K562 (cell line): ENCODE measurements around the gene KCNAB1. TPM values are rescaled to one million over a fixed set of nuclear protein-coding genes. Genes with fewer than 3 reads are reported as not detected.

ENCODE experiments used
- ATAC-seq: fragments of 200-7000 bp; cut with Tn5 transposase; 3 replicates; pipeline ENCODE4 v1.9.1; 2020; ENCODE audit warnings: moderate library complexity
- BruUV-seq: library from RNA; stranded (reverse); fragments of 400-500 nt; replicated peaks from 2 replicates; lab custom pipeline; 2021; lab: Mats Ljungman, UMichigan
- CTCF ChIA-PET: fragments of 300-600 bp; formaldehyde crosslinking; extraction: SDS; loops from one replicate; lab custom pipeline; 2021; ENCODE audit warnings: low intra/inter-chr PET ratio; lab: Yijun Ruan, JAX
- POLR2A ChIA-PET: fragments of 300-600, 350-650 bp; sonication (Branson Sonifier 250); formaldehyde crosslinking; extraction: SDS; loops from one replicate; lab custom pipeline; 2021; ENCODE audit warnings: antibody characterized with exemption, inconsistent platforms; lab: Yijun Ruan, JAX
- DNase-seq, 4 experiments: peaks; one replicate each; pipeline versions ENCODE4 v3.0.0 to v3.0.0-alpha.2; 2011 to 2018; ENCODE audit warnings: low spot score in 3 of 4, mixed read lengths in 3 of 4; ENCODE audit errors: extremely low read depth in 1 of 4
- FAIRE-seq: peaks from 2 replicates; lab custom pipeline; 2011; peaks lifted over from hg19 to GRCh38; lab: Jason Lieb, UNC
- H2AFZ ChIP-seq: 2 replicates; pipeline ENCODE4 v1.6.0; 2011; ENCODE audit warnings: low read depth, low read length, control low read depth, inconsistent platforms
- H3K27ac ChIP-seq: fragments of 200-600 bp; 3 replicates; pipeline ENCODE4 v1.8.0; 2011; ENCODE audit warnings: low read depth, mild to moderate bottlenecking, control low read depth, inconsistent platforms, low read length, moderate library complexity, mixed read lengths; ENCODE audit errors: extremely low read depth
- H3K27me3 ChIP-seq, 2 experiments: fragments of 300-600 bp in 1 of 2; 2 replicates in 1 of 2; 3 replicates in 1 of 2; pipeline versions ENCODE4 v1.6.0 to v1.8.0; 2011; ENCODE audit warnings: inconsistent platforms in 2 of 2, low read length in 2 of 2, mild to moderate bottlenecking in 1 of 2, mixed read lengths in 1 of 2, moderate library complexity in 1 of 2; ENCODE audit not compliant: control insufficient read depth in 2 of 2, insufficient read depth in 2 of 2
- H3K36me3 ChIP-seq: fragments of 300-600 bp; 3 replicates; pipeline ENCODE4 v1.8.0; 2011; ENCODE audit warnings: mild to moderate bottlenecking, low read length, inconsistent platforms; ENCODE audit not compliant: control insufficient read depth, insufficient read depth
- H3K4me1 ChIP-seq, 2 experiments: fragments of 200-600 bp in 1 of 2; replicated peaks in 1 of 2; 2 replicates in 1 of 2; 3 replicates in 1 of 2; pipeline versions ENCODE4 v1.5.1 to v1.8.0; 2011; ENCODE audit warnings: inconsistent platforms in 2 of 2, low read length in 2 of 2, mild to moderate bottlenecking in 1 of 2, mixed read lengths in 1 of 2, moderate library complexity in 1 of 2; ENCODE audit not compliant: control insufficient read depth in 2 of 2, insufficient read depth in 2 of 2
- H3K4me2 ChIP-seq: 2 replicates; pipeline ENCODE4 v1.6.1; 2011; ENCODE audit warnings: low read length, control low read depth, inconsistent platforms, mixed read lengths; ENCODE audit not compliant: insufficient read depth
- H3K4me3 ChIP-seq: fragments of 200-600 bp; sonication (generic), shearing (Covaris generic); 2 replicates; pipeline ENCODE4 v1.5.1; 2016; ENCODE audit warnings: control low read depth, inconsistent platforms
- H3K79me2 ChIP-seq: fragments of 200-600 bp; 3 replicates; pipeline ENCODE4 v1.8.0; 2011; ENCODE audit warnings: low read length, inconsistent platforms; ENCODE audit not compliant: control insufficient read depth, insufficient read depth
- H3K9ac ChIP-seq, 2 experiments: 2 replicates each; pipeline versions ENCODE4 v1.6.0 to v1.6.1; 2011; ENCODE audit warnings: low read depth in 2 of 2, low read length in 2 of 2, control low read depth in 1 of 2, inconsistent platforms in 1 of 2, mild to moderate bottlenecking in 1 of 2, mixed read lengths in 1 of 2; ENCODE audit not compliant: insufficient read depth in 1 of 2
- H3K9me1 ChIP-seq: one replicate; pipeline ENCODE4 v1.6.0; 2011; ENCODE audit warnings: inconsistent platforms, mild to moderate bottlenecking, low read length, moderate library complexity; ENCODE audit not compliant: control insufficient read depth, insufficient read depth
- H3K9me3 ChIP-seq: replicated peaks from 2 replicates; pipeline ENCODE4 v1.5.1; 2011; ENCODE audit warnings: low read depth, low read length, inconsistent platforms; ENCODE audit not compliant: control insufficient read depth, insufficient read depth
- H4K20me1 ChIP-seq: replicated peaks from 2 replicates; pipeline ENCODE4 v1.6.1; 2011; ENCODE audit warnings: low read length, inconsistent platforms, mixed read lengths; ENCODE audit not compliant: control insufficient read depth, insufficient read depth
- ATF3 ChIP-seq, 2 experiments: fragments of 450-650 bp in 1 of 2; sonication (generic) in 1 of 2; formaldehyde crosslinking in 1 of 2; IDR thresholded peaks in 1 of 2; conservative IDR thresholded peaks in 1 of 2; 2 replicates each; pipeline versions ENCODE4 v1.6.1 to v1.8.1; 2016 to 2023; ENCODE audit warnings: mild to moderate bottlenecking in 2 of 2, moderate library complexity in 2 of 2, inconsistent platforms in 1 of 2, missing genetic modification reagents in 1 of 2
- CREB1 ChIP-seq, 2 experiments: sonication (generic) in 1 of 2; formaldehyde crosslinking in 1 of 2; IDR thresholded peaks; 2 replicates each; pipeline versions ENCODE4 v1.6.1 to v1.8.0; 2012 to 2022; ENCODE audit warnings: inconsistent platforms in 1 of 2, mild to moderate bottlenecking in 1 of 2, missing genetic modification reagents in 1 of 2, moderate library complexity in 1 of 2
- EHMT2 ChIP-seq: fragments of 450-650 bp; IDR thresholded peaks from 2 replicates; pipeline ENCODE4 v1.6.1; 2018; ENCODE audit warnings: antibody characterized with exemption
- IRF2 ChIP-seq: sonication (generic); formaldehyde crosslinking; IDR thresholded peaks from 2 replicates; pipeline ENCODE4 v1.8.1; 2022; ENCODE audit warnings: mild to moderate bottlenecking, missing genetic modification reagents
- LCOR ChIP-seq: sonication (generic); formaldehyde crosslinking; IDR thresholded peaks from 2 replicates; pipeline ENCODE4 v1.8.0; 2022; ENCODE audit warnings: mild to moderate bottlenecking, missing genetic modification reagents
- NFIC ChIP-seq: fragments of 450-650 bp; IDR thresholded peaks from 2 replicates; pipeline ENCODE4 v1.6.1; 2017; ENCODE audit warnings: mild to moderate bottlenecking, inconsistent platforms
- PTRF ChIP-seq: fragments of 450-650 bp; IDR thresholded peaks from 2 replicates; pipeline ENCODE4 v1.6.1; 2016; ENCODE audit warnings: mild to moderate bottlenecking, missing genetic modification characterization, missing compliant biosample characterization
- RBM14 ChIP-seq: fragments of 200-400 bp; formaldehyde crosslinking; IDR thresholded peaks from 2 replicates; pipeline ENCODE4 v1.6.1; 2018; ENCODE audit warnings: low read depth, mild to moderate bottlenecking, low read length, moderate library complexity, borderline replicate concordance; ENCODE audit not compliant: insufficient read depth
- RBM39 ChIP-seq: fragments of 200-400 bp; formaldehyde crosslinking; optimal IDR thresholded peaks from 2 replicates; pipeline ENCODE3; 2018; ENCODE audit warnings: low read depth, low read length
- ZNF655 ChIP-seq: fragments of 250-450 bp; sonication (Bioruptor Pico); IDR thresholded peaks from 2 replicates; pipeline ENCODE4 v1.5.0; 2021
- WGBS: fragments of 100-300 bp; shearing (Covaris generic); methylation state at CpG from one replicate; pipeline ENCODE4 v1.1.6; 2016; ENCODE audit warnings: low coverage, mixed read lengths; ENCODE audit not compliant: insufficient coverage; ENCODE audit errors: missing lambda C conversion rate; 5-methylcytosine and 5-hydroxymethylcytosine counted together
- in situ Hi-C: fragments of 300-500 bp; cut with MboI; formaldehyde crosslinking; loops from 4 replicates; pipeline ENCODE4 v1.15.0; 2018; ENCODE audit warnings: inconsistent platforms, mixed read lengths
- intact Hi-C: fragments of 100-400 bp; cut with micrococcal nuclease; formaldehyde crosslinking; loops from 2 replicates; pipeline ENCODE4 v1.14.2; 2022
- polyA plus RNA-seq, 8 experiments: library from polyadenylated mRNA; depleted of rRNA in 4 of 8; stranded (reverse) in 5 of 8; unstranded in 3 of 8; fragments of >200 nt; fragmentation: Nextera tagmentation in 2 of 8; fragmentation: Illumina TruSeq in 1 of 8; extraction: Ambion mirVana in 2 of 8; extraction: Trizol in 1 of 8; gene quantifications; 2 replicates each; pipeline versions ENCODE4 v1.2.1 to v1.2.3, GENCODE V29; 2011 to 2014; ENCODE audit warnings: inconsistent platforms in 1 of 8, missing spikeins in 1 of 8
- total RNA-seq, 7 experiments: library from RNA; depleted of rRNA in 6 of 7; stranded (reverse); fragments of >200 nt in 6 of 7; fragmentation: Illumina TruSeq in 2 of 7; extraction: Trizol in 2 of 7; gene quantifications; 2 replicates each; pipeline versions ENCODE4 v1.2.1 to v1.2.3, GENCODE V29; 2011 to 2021; ENCODE audit warnings: low replicate concordance in 1 of 7
- TF ChIP-seq, protein P1 (sequence below): IDR thresholded peaks from 2 replicates; pipeline ENCODE4 v1.6.1; 2011; ENCODE audit warnings: borderline replicate concordance, low read depth, mild to moderate bottlenecking, moderate library complexity, low read length; ENCODE audit not compliant: insufficient read depth, poor library complexity, severe bottlenecking

Gene KCNAB1
- total and polyA plus RNA-seq, 9 of the 15 experiments (the other 6 are each of a cell fraction or from before 2014, with no cell fraction given): 0.14 to 1.2 (median 0.51) TPM

- no TSS peak for BruUV-seq
These were observed 395.9 kb downstream of the KCNAB1 start for GRCh38 chr3:156516284-156516683.

DNA sequence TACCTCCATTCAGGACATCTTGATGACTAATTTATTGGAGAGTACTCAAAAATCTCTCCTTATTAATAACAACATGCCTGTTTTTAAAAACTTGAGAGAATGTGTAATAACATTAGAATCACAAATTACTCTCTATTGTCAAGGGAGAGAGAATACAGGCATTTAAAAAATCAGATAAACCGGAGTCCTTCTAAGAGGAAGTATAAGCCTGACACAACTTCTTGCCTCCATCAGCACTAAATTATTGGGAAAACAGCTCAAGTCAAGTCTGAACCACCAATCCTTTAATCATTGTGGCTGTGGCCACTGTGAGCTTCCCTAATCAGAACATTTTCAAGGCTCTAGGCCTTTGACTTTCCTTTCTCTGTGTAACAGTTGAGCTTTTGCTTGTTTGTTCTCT, 396.6 kb downstream of the KCNAB1 start:
- BruUV-seq: no TSS peak
- Histone ChIP-seq H3K9me3 (no peaks in the 10 kb centered on the region), H3K27me3 (no peaks in the 10 kb centered on the region; a peak in 2 of 5 replicates), H3K9ac (no peak overlapping the region), H3K9me1 (no peaks in the 10 kb centered on the region), H3K4me2 (no peak overlapping the region), H3K4me3 (no peak overlapping the region), H2AFZ (no peak overlapping the region), H3K79me2 (no peaks in the 10 kb centered on the region), H3K27ac (no peak overlapping the region), H3K36me3 (no peaks in the 10 kb centered on the region), H4K20me1 (no peaks in the 10 kb centered on the region), H3K4me1 (no peaks in the 10 kb centered on the region; a peak in 1 of 5 replicates)
- POLR2A ChIA-PET: interaction anchor here (0.6 to 1.6 kb wide), 3 partner anchors 8 to 38 kb away, joined by 3 to 4 read pairs (median 4); partner anchors contain the start of gene SSR3
- in situ Hi-C loops: loop anchor here (25.0 kb wide), 1 partner anchor 355 kb away; no protein-coding TSS in a partner anchor
- 0% methylated on average over 1 of the region's 1 CpG for WGBS
- no peak for FAIRE-seq
- intact Hi-C loops: no loop called here
- no peak for ATAC-seq
- CTCF ChIA-PET: no interaction called here
- no peak for DNase-seq
- no peak for TF ChIP-seq LCOR (CRISPR knock-in tag)
- TF ChIP-seq ZNF655 (CRISPR knock-in tag): no peak
- TF ChIP-seq PTRF: no peak
- TF ChIP-seq, protein P1, sequence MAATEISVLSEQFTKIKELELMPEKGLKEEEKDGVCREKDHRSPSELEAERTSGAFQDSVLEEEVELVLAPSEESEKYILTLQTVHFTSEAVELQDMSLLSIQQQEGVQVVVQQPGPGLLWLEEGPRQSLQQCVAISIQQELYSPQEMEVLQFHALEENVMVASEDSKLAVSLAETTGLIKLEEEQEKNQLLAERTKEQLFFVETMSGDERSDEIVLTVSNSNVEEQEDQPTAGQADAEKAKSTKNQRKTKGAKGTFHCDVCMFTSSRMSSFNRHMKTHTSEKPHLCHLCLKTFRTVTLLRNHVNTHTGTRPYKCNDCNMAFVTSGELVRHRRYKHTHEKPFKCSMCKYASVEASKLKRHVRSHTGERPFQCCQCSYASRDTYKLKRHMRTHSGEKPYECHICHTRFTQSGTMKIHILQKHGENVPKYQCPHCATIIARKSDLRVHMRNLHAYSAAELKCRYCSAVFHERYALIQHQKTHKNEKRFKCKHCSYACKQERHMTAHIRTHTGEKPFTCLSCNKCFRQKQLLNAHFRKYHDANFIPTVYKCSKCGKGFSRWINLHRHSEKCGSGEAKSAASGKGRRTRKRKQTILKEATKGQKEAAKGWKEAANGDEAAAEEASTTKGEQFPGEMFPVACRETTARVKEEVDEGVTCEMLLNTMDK: no peak
- no peak for TF ChIP-seq RBM39
- TF ChIP-seq RBM14: no peak
- TF ChIP-seq CREB1 (IDR thresholded peaks at IDR 0.05): no peak
- TF ChIP-seq CREB1 (CRISPR knock-in tag; IDR thresholded peaks at IDR 0.05): no peak
- no peak for TF ChIP-seq EHMT2

More at GRCh38 chr3:156516284-156516683, 395.9 kb downstream of the KCNAB1 start:
- no peak overlapping the region for H3K9ac ChIP-seq
- H3K4me2 ChIP-seq: no peak overlapping the region
- H3K79me2 ChIP-seq: no peaks in the 10 kb centered on the region
- 16% methylated on average over 3 of the region's 3 CpGs for WGBS
- FAIRE-seq: no peak
- no peaks in the 10 kb centered on the region; a peak in 1 of 5 replicates for H3K4me1 ChIP-seq
- peak in 1 of 4 experiments; percentile 34 for DNase-seq
- no peaks in the 10 kb centered on the region for H4K20me1 ChIP-seq
- H3K4me3 ChIP-seq: no peak overlapping the region
- intact Hi-C loops: no loop called here
- no peaks in the 10 kb centered on the region for H3K9me3 ChIP-seq
- H2AFZ ChIP-seq: no peak overlapping the region
- H3K27me3 ChIP-seq: no peaks in the 10 kb centered on the region; a peak in 2 of 5 replicates
- H3K36me3 ChIP-seq: no peaks in the 10 kb centered on the region
- CTCF ChIA-PET: no interaction called here
- no peak overlapping the region for H3K27ac ChIP-seq
- no peak for TF ChIP-seq ATF3 (IDR thresholded peaks at IDR 0.05)
- TF ChIP-seq ATF3 (CRISPR knock-in tag; conservative IDR thresholded peaks at IDR 0.05): no peak
- peak; percentile 94 for TF ChIP-seq NFIC
- no peak for TF ChIP-seq IRF2 (CRISPR knock-in tag)
- TF ChIP-seq, all 486 proteins: peak for 1
- POLR2A ChIA-PET: no interaction called here
- in situ Hi-C loops: loop anchor here (25.0 kb wide), 1 partner anchor 354 kb away; no protein-coding TSS in a partner anchor
- no peaks in the 10 kb centered on the region for H3K9me1 ChIP-seq
- ATAC-seq: peak; percentile 69
